IMR-90 (cell line): Measurements from ENCODE around the gene CCNJ. TPM values are rescaled to one million over a fixed set of nuclear protein-coding genes. Genes with fewer than 3 reads are reported as not detected.

Experiments used
- ATAC-seq: fragments of 200-7000 bp; cut with Tn5 transposase; 2 replicates; pipeline ENCODE4 v1.9.1; 2020; ENCODE audit warnings: low read depth, mild to moderate bottlenecking, moderate library complexity
- BruUV-seq: library from RNA; stranded (reverse); fragments of 400-500 nt; replicated peaks from 2 replicates; lab custom pipeline; 2021; lab: Mats Ljungman, UMichigan
- CTCF ChIA-PET: fragments of 300-600 bp; formaldehyde crosslinking; extraction: SDS; loops from one replicate; lab custom pipeline; 2021; ENCODE audit warnings: antibody characterized with exemption; lab: Yijun Ruan, JAX
- POLR2A ChIA-PET: fragments of 300-600 bp; sonication (Branson Sonifier 250); formaldehyde crosslinking; loops from one replicate; lab custom pipeline; 2022; ENCODE audit warnings: antibody characterized with exemption; ENCODE audit not compliant: unreplicated experiment; lab: Charles Lee
- DNase-seq: peaks from one replicate; pipeline ENCODE4 v3.0.0; 2013
- H2AFZ ChIP-seq: replicated peaks from 2 replicates; pipeline ENCODE3; 2013; ENCODE audit warnings: low read length, mild to moderate bottlenecking; ENCODE audit not compliant: poor library complexity
- H2AK5ac ChIP-seq: 2 replicates; pipeline ENCODE4 v1.6.1; 2013; ENCODE audit warnings: low read depth, low read length, inconsistent platforms
- H2AK9ac ChIP-seq: replicated peaks from 2 replicates; pipeline ENCODE3; 2013; ENCODE audit warnings: mild to moderate bottlenecking, low read depth, low read length, moderate library complexity; ENCODE audit not compliant: poor library complexity
- H2BK120ac ChIP-seq: 2 replicates; pipeline ENCODE4 v1.6.1; 2013; ENCODE audit warnings: low read depth, low read length, inconsistent platforms
- H2BK15ac ChIP-seq: 3 replicates; pipeline ENCODE4 v1.6.1; 2013; ENCODE audit warnings: low read depth, low read length, inconsistent platforms
- H2BK20ac ChIP-seq: 2 replicates; pipeline ENCODE4 v1.6.1; 2013; ENCODE audit warnings: low read depth, mild to moderate bottlenecking, inconsistent platforms, low read length, moderate library complexity
- H2BK5ac ChIP-seq: 2 replicates; pipeline ENCODE4 v1.6.1; 2013; ENCODE audit warnings: mild to moderate bottlenecking, low read depth, low read length, inconsistent platforms; ENCODE audit not compliant: poor library complexity, severe bottlenecking
- H3K14ac ChIP-seq: replicated peaks from 2 replicates; pipeline ENCODE4 v1.6.1; 2013; ENCODE audit warnings: low read depth, low read length, inconsistent platforms
- H3K18ac ChIP-seq: 2 replicates; pipeline ENCODE4 v1.6.1; 2013; ENCODE audit warnings: low read depth, low read length, control low read depth
- H3K23ac ChIP-seq: 2 replicates; pipeline ENCODE4 v1.6.1; 2013; ENCODE audit warnings: low read depth, low read length, inconsistent platforms
- H3K27ac ChIP-seq: 2 replicates; pipeline ENCODE4 v1.5.1; 2013; ENCODE audit warnings: mild to moderate bottlenecking, control low read depth, low read length; ENCODE audit not compliant: insufficient read depth
- H3K27me3 ChIP-seq: 2 replicates; pipeline ENCODE4 v1.6.1; 2013; ENCODE audit warnings: low read length; ENCODE audit not compliant: control insufficient read depth, insufficient read depth
- H3K36me3 ChIP-seq: 2 replicates; pipeline ENCODE4 v1.6.1; 2013; ENCODE audit warnings: low read length, mixed read lengths; ENCODE audit not compliant: control insufficient read depth, insufficient read depth
- H3K4ac ChIP-seq: 2 replicates; pipeline ENCODE4 v1.6.1; 2013; ENCODE audit warnings: low read depth, low read length, inconsistent platforms
- H3K4me1 ChIP-seq: 2 replicates; pipeline ENCODE4 v1.6.1; 2013; ENCODE audit warnings: low read length, mixed read lengths; ENCODE audit not compliant: control insufficient read depth, insufficient read depth
- H3K4me2 ChIP-seq: 2 replicates; pipeline ENCODE4 v1.6.1; 2013; ENCODE audit warnings: low read depth, mild to moderate bottlenecking, control low read depth, low read length, moderate library complexity
- H3K4me3 ChIP-seq: 2 replicates; pipeline ENCODE4 v1.5.1; 2013; ENCODE audit warnings: low read depth, mild to moderate bottlenecking, control low read depth, low read length, moderate library complexity; ENCODE audit not compliant: insufficient read depth
- H3K56ac ChIP-seq: 2 replicates; pipeline ENCODE4 v1.6.1; 2013; ENCODE audit warnings: low read length, inconsistent platforms; ENCODE audit not compliant: insufficient read depth; ENCODE audit errors: extremely low read depth
- H3K79me1 ChIP-seq, 2 experiments: 2 replicates each; pipeline ENCODE4 v1.6.1; 2013; ENCODE audit warnings: low read length in 2 of 2, inconsistent platforms in 1 of 2, low read depth in 1 of 2
- H3K9ac ChIP-seq: 2 replicates; pipeline ENCODE4 v1.6.1; 2013; ENCODE audit warnings: low read depth, low read length, control low read depth
- H3K9me1 ChIP-seq: 2 replicates; pipeline ENCODE4 v1.6.1; 2013; ENCODE audit warnings: low read length, inconsistent platforms; ENCODE audit not compliant: insufficient read depth
- H3K9me3 ChIP-seq: 2 replicates; pipeline ENCODE4 v1.6.1; 2013; ENCODE audit warnings: low read length; ENCODE audit not compliant: control insufficient read depth, insufficient read depth
- H4K20me1 ChIP-seq: 2 replicates; pipeline ENCODE4 v1.6.1; 2013; ENCODE audit warnings: low read length, inconsistent platforms; ENCODE audit not compliant: insufficient read depth
- H4K5ac ChIP-seq: 2 replicates; pipeline ENCODE4 v1.6.1; 2013; ENCODE audit warnings: mild to moderate bottlenecking, low read depth, low read length, control low read depth
- H4K8ac ChIP-seq, 2 experiments: 2 replicates each; pipeline ENCODE4 v1.6.1; 2013; ENCODE audit warnings: low read depth in 2 of 2, low read length in 2 of 2, control low read depth in 1 of 2, inconsistent platforms in 1 of 2
- H4K91ac ChIP-seq: 2 replicates; pipeline ENCODE4 v1.6.1; 2013; ENCODE audit warnings: low read depth, low read length, inconsistent platforms; ENCODE audit not compliant: insufficient read depth
- ELK1 ChIP-seq: fragments of 150-350 bp; IDR thresholded peaks from 2 replicates; pipeline ENCODE4 v1.6.1; 2016; ENCODE audit warnings: low read depth, mild to moderate bottlenecking, low read length, moderate library complexity, borderline replicate concordance
- MXI1 ChIP-seq: IDR thresholded peaks from 2 replicates; pipeline ENCODE4 v1.6.1; 2012; ENCODE audit warnings: low read depth, mild to moderate bottlenecking, low read length, moderate library complexity, borderline replicate concordance
- NFE2L2 ChIP-seq: fragments of 150-350 bp; IDR thresholded peaks from 2 replicates; pipeline ENCODE4 v1.6.1; 2016; ENCODE audit warnings: low read depth, mild to moderate bottlenecking, low read length
- POLR2A ChIP-seq: IDR thresholded peaks from 2 replicates; pipeline ENCODE4 v1.6.1; 2012; ENCODE audit warnings: mild to moderate bottlenecking, low read depth, low read length
- RAD21 ChIP-seq: IDR thresholded peaks from 2 replicates; pipeline ENCODE4 v1.6.1; 2012; ENCODE audit warnings: low read length, improper control_type of control experiment
- RCOR1 ChIP-seq: IDR thresholded peaks from 2 replicates; pipeline ENCODE4 v1.6.1; 2012; ENCODE audit warnings: mild to moderate bottlenecking, low read length, improper control_type of control experiment; ENCODE audit not compliant: insufficient replicate concordance
- RFX5 ChIP-seq: IDR thresholded peaks from 2 replicates; pipeline ENCODE4 v1.8.0; 2012; ENCODE audit warnings: low read depth, mild to moderate bottlenecking, low read length, moderate library complexity
- SMC3 ChIP-seq: fragments of 150-350 bp; IDR thresholded peaks from 2 replicates; pipeline ENCODE4 v1.6.1; 2016; ENCODE audit warnings: low read depth, mild to moderate bottlenecking, antibody characterized with exemption, low read length, moderate library complexity
- WGBS, 2 experiments: methylation state at CpG; one replicate each; pipeline versions ENCODE4 v1.1.5 to v1.1.7; 2013; ENCODE audit warnings: missing lambda C conversion rate in 2 of 2; ENCODE audit not compliant: insufficient read length in 1 of 2; ENCODE audit errors: extremely low coverage in 2 of 2; 5-methylcytosine and 5-hydroxymethylcytosine counted together
- dilution Hi-C: fragments of 300-500 bp; cut with HindIII; formaldehyde crosslinking; loops from one replicate; pipeline ENCODE4 v1.14.3; 2018; ENCODE audit warnings: low sequenced_read_pairs; ENCODE audit not compliant: unreplicated experiment
- in situ Hi-C: fragments of 300-500 bp; cut with MboI; formaldehyde crosslinking; loops from 3 replicates; pipeline ENCODE4 v1.14.3; 2019; ENCODE audit warnings: low sequenced_read_pairs, inconsistent platforms, mixed read lengths
- intact Hi-C: fragments of 100-400 bp; cut with micrococcal nuclease; formaldehyde crosslinking; loops from 2 replicates; pipeline ENCODE4 v1.10.0; 2022
- polyA plus RNA-seq, 3 experiments: library from polyadenylated mRNA; depleted of rRNA; stranded (reverse); fragments of >200 nt; gene quantifications; 2 replicates each; pipeline ENCODE4 v1.2.3, GENCODE V29; 2012; ENCODE audit warnings: low replicate concordance in 1 of 3
- total RNA-seq: library from RNA; depleted of rRNA; stranded (reverse); fragments of >200 nt; gene quantifications from 2 replicates; pipeline ENCODE4 v1.2.3, GENCODE V29; 2012
- TF ChIP-seq, protein P1 (sequence below): fragments of 150-350 bp; IDR thresholded peaks from 2 replicates; pipeline ENCODE4 v1.6.1; 2017; ENCODE audit warnings: mild to moderate bottlenecking, antibody characterized with exemption, low read length, low read depth

Gene CCNJ
- total and polyA plus RNA-seq, 2 of the 4 experiments (the other 2 are of a cell fraction), result 5.4 to 10.0 TPM

DNA sequence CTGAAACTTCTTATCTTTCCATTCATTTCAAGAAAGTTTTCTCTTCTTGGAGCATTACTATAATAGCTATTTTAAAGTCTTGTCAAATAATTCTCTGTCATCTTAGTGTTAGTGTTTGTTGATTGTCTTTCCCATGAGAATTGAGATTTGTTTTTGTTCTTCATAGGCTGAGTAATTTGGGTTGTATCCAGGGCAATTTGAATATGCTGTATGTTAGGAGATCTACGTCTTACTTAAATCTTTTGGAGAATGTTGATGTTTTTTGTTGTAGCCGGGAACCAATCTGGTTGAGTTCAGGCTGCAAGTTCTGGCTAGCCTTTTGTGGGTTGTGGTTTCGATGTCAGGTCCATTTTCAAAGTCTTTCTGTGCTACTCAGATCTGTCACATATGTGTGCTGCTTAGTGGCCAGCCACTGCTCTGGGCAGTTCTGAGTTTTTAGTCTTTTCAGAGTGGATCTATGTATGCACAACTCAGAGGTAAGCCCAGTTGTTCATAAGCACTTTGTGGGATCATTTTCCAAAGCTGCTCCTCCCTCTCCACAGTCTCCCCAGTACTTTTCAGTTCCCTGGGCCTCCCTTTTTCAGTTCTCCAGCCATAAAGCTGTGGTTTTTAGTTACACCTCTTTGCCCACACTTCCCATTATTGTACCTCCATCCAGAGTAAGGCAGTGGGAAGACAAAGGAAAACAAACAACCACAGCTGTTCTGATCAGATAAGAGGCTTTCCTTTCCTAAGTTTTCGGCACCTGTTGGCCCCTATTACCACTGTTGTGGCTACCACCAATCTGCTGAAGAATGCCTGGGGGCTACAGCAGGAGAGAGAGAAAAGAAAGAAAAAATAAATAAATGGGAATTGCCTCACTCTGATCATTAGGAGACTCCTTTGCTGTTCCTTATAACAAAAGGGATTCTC lies 4.7 kb upstream of the CCNJ start (continued):
- no peak for TF ChIP-seq SMC3
- no peak for TF ChIP-seq POLR2A

- Histone ChIP-seq H3K23ac (no peak overlapping the region), H4K5ac (no peak overlapping the region), H3K27me3 (no peaks in the 10 kb centered on the region), H4K20me1 (no peaks in the 10 kb centered on the region), H2AK9ac (no peak overlapping the region), H3K27ac (no peak overlapping the region), H3K9ac (no peak overlapping the region), H3K79me1 (peaks cover 6 to 20% of the 10 kb centered on the region in 2 experiments; a peak in 3 of 4 replicates), H3K9me3 (no peaks in the 10 kb centered on the region), H3K4me2 (no peak overlapping the region), H3K36me3 (peaks cover 1% of the 10 kb centered on the region; the same call in 1 of the 2 replicates), H3K4me1 (no peaks in the 10 kb centered on the region; the same call in 1 of the 2 replicates), H2BK120ac (no peak overlapping the region), H2BK15ac (no peak overlapping the region), H4K8ac (no peak overlapping the region), H2BK5ac (no peak overlapping the region), H3K4me3 (no peak overlapping the region), H2BK20ac (no peak overlapping the region), H2AK5ac (no peak overlapping the region), H3K4ac (no peak overlapping the region), H3K14ac (no peak overlapping the region), H3K18ac (no peak overlapping the region), H2AFZ (no peak overlapping the region), H4K91ac (no peak overlapping the region), H3K9me1 (no peaks in the 10 kb centered on the region; the same call in none of the 2 replicates), H3K56ac (no peak overlapping the region)
- WGBS, 2 experiments, result 100% methylated on average over 2 of the region's 11 CpGs; no CpG with 5 or more reads in 1 of the 2 experiments
- intact Hi-C loops (loop anchor here (5.0 kb wide), 1 partner anchor 349 kb away; the partner anchor contains the start of gene TCTN3), dilution Hi-C loops (no loop called here), in situ Hi-C loops (no loop called here)
- TF ChIP-seq POLR2A (no peak), MXI1 (no peak), RCOR1 (no peak), NFE2L2 (no peak), RFX5 (no peak), RAD21 (no peak), ELK1 (no peak)
- TF ChIP-seq, protein P1, sequence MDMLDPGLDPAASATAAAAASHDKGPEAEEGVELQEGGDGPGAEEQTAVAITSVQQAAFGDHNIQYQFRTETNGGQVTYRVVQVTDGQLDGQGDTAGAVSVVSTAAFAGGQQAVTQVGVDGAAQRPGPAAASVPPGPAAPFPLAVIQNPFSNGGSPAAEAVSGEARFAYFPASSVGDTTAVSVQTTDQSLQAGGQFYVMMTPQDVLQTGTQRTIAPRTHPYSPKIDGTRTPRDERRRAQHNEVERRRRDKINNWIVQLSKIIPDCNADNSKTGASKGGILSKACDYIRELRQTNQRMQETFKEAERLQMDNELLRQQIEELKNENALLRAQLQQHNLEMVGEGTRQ, result no peak
- ATAC-seq (no peak), DNase-seq (no peak)
- no TSS peak for BruUV-seq
- CTCF ChIA-PET, result no interaction called here
- POLR2A ChIA-PET, result no interaction called here
Observed at GRCh38 chr10:96041146-96041545, 2.2 kb upstream of the CCNJ start.
